Rectal smooth muscle tissue (tissue), 1 donor: ENCODE measurements around the gene SLC4A9.
"Not testable (repeated sequence)": the region's sequence is repeated elsewhere in the genome, so short reads cannot be mapped to it uniquely, and the experiment has no call there.

Experiments
- H3K27ac ChIP-seq: one replicate; pipeline ENCODE4 v1.7.0; 2013; ENCODE audit warnings: low read depth, low read length, inconsistent platforms
- H3K27me3 ChIP-seq: one replicate; pipeline ENCODE4 v1.7.0; 2013; ENCODE audit warnings: low read length; ENCODE audit not compliant: control insufficient read depth, insufficient read depth
- H3K36me3 ChIP-seq: one replicate; pipeline ENCODE4 v1.7.0; 2013; ENCODE audit warnings: low read length; ENCODE audit not compliant: control insufficient read depth, insufficient read depth
- H3K4me1 ChIP-seq: one replicate; pipeline ENCODE4 v1.7.0; 2013; ENCODE audit warnings: low read length; ENCODE audit not compliant: control insufficient read depth, insufficient read depth
- H3K4me3 ChIP-seq: one replicate; pipeline ENCODE4 v1.7.0; 2013; ENCODE audit warnings: low read length
- H3K9ac ChIP-seq: one replicate; pipeline ENCODE4 v1.7.0; 2013; ENCODE audit warnings: low read length

The SLC4A9 gene

DNA sequence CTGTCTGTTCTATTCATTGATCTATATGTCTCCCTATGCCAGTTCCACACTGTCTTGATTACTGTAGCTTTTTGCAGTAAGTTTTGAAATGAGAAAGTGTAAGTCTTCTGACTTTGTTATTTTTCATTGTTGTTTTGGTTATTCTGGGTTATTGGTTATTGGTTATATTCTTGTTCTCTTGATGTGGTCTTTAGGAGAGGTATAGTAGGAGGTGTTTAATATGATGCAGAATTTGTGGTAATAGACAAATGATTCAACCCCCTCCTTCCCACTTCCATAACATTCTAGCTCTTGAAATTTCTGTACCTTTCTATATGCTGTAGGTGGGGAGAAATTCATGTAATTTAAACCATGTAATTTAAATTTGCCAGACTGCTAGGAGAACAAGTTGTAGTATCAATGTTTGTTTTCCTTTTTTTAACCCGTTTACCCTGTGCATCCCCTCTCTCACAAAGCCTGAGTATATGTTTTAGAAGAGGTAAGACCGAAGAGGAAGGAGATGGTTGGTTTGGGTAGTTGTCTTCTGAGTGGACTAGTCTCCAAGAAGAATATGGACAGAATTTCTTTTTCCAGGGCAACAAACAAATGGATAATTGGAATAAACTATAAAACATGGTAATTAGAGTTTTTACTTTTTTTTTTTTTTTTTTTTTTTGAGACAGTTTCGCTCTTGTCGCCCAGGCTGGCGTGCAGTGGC, 60.8 kb downstream of the SLC4A9 start:
- H3K4me3 ChIP-seq = no peak overlapping the region

DNA sequence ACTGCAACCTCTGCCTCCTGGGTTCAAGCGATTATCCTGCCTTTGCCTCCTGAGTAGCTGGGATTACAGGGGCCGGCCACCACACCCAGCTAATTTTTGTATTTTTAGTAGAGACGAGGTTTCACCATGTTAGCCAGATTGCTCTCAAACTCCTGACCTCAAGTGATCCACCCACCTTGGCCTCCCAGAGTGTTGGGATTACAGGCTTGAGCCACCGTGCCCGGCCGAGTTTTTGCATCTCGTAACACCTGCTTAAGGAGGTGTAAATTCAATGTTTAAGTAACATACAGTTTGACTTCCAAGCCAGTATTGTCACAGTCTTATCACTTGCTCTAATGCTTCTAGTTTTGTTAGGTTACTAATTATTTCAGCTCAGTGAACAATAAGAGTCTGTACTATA, 61.4 kb downstream of the SLC4A9 start:
- H3K27ac ChIP-seq, H3K9ac ChIP-seq, H3K4me3 ChIP-seq, H3K4me1 ChIP-seq, H3K36me3 ChIP-seq, H3K27me3 ChIP-seq: not testable (repeated sequence)

More for the DNA sequence above, 60.8 kb downstream of the SLC4A9 start:
- no peak overlapping the region for H3K9ac ChIP-seq
- no peaks in the 10 kb centered on the region for H3K4me1 ChIP-seq
- H3K36me3 ChIP-seq = no peaks in the 10 kb centered on the region
- no peaks in the 10 kb centered on the region for H3K27me3 ChIP-seq
- H3K27ac ChIP-seq = no peak overlapping the region

DNA sequence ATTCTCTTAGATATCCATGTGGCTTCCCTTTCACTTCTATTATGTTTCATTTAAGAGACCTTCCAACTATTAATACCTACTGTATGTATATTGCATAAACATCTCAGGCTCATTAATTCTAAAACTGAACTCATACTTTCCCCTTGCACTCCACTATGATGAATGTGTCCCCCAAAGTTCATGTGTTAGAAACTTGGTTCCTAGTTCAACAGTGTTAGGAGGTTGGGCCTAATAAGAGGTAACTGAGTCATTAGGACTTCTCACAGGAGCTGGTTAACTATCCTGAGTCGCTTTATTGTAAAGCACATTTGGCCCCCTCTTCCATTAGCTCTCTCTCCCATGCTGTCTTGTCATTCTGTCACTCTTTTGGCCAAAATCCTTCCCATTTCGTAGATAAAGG, 63.6 kb downstream of the SLC4A9 start:
- H3K9ac ChIP-seq = no peak overlapping the region
- H3K27me3 ChIP-seq = no peaks in the 10 kb centered on the region
- no peak overlapping the region for H3K4me3 ChIP-seq
- H3K36me3 ChIP-seq = no peaks in the 10 kb centered on the region
- H3K27ac ChIP-seq = no peak overlapping the region
- H3K4me1 ChIP-seq = no peaks in the 10 kb centered on the region

DNA sequence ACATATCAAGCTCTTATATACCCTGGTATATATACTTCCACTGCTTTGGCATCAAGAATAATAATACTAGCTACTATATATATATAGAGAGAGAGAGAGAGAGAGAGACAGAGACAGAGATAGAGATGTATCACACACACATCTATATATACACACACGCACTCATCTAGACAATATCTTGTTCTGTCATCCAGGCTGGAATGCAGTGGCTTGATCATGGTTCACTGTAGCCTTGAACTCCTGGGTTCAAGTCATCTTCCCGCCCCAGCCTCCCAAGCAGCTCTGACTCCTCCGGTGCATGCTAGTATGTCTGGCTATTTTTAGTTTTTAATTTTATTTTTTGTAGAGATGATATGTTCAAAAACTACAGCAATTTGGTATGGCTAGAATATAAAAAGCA, 64.1 kb downstream of the SLC4A9 start:
- H3K36me3 ChIP-seq = no peaks in the 10 kb centered on the region
- H3K4me3 ChIP-seq = no peak overlapping the region
- no peak overlapping the region for H3K9ac ChIP-seq
- H3K27ac ChIP-seq = no peak overlapping the region
- no peaks in the 10 kb centered on the region for H3K4me1 ChIP-seq
- no peaks in the 10 kb centered on the region for H3K27me3 ChIP-seq
